ENCODE results near the gene ASZ1.

- no peak for TF ChIP-seq CTCF (IDR thresholded peaks at IDR 0.05)
- no peak for TF ChIP-seq POLR2A (IDR thresholded peaks at IDR 0.05)
- no peak for TF ChIP-seq POLR2AphosphoS5 (IDR thresholded peaks at IDR 0.05; ENCODE audit: insufficient read depth in 1 of 2, low read depth in 1 of 2)
Measured at GRCh38 chr7:117389871-117390270, 37.4 kb downstream of the ASZ1 start.

Measured in vagina (tissue), 2 donors.